Liver (tissue), 3 donors: ENCODE data around the gene KCNN3.

ENCODE experiments used
- EGR1 ChIP-seq, 2 donors: IDR thresholded peaks; 2 replicates each; pipeline ENCODE4 v1.6.1; 2016 to 2018; ENCODE audit warnings: antibody characterized with exemption in 2 of 2, low read depth in 2 of 2
- SP1 ChIP-seq: IDR thresholded peaks from 2 replicates; pipeline ENCODE4 v1.6.1; 2018; ENCODE audit warnings: antibody characterized with exemption, mild to moderate bottlenecking
- YY1 ChIP-seq: IDR thresholded peaks from 2 replicates; pipeline ENCODE4 v1.6.1; 2016; ENCODE audit warnings: antibody characterized with exemption, mild to moderate bottlenecking
- TF ChIP-seq, protein P1 (sequence below): fragments of 150-350 bp; IDR thresholded peaks from 2 replicates; pipeline ENCODE4 v1.5.1; 2017; ENCODE audit warnings: improper control_type of control experiment, low read depth, low read length; ENCODE audit not compliant: missing input control
- donor health status: healthy.
- donor health status: healthy.

DNA sequence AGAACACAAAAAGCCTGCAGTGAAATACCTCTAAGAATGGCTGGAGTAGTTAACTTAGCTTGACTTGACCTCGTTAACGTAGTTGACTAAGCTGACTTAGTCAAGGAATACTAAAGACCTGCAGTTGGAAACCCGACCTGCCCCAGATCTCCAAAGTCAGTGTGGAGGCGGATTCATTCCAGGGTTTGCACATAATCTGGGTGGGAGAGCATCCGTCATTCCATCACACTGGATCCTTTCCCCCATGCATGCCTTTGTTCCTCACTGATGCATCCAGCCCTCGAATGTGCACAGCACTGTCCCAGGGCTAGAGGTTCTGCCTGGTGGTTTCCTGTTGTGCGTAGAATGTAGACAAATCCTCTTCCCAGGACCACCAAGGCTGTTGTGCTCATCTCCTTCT is 76.4 kb downstream of the KCNN3 start:
- TF ChIP-seq, protein P1, sequence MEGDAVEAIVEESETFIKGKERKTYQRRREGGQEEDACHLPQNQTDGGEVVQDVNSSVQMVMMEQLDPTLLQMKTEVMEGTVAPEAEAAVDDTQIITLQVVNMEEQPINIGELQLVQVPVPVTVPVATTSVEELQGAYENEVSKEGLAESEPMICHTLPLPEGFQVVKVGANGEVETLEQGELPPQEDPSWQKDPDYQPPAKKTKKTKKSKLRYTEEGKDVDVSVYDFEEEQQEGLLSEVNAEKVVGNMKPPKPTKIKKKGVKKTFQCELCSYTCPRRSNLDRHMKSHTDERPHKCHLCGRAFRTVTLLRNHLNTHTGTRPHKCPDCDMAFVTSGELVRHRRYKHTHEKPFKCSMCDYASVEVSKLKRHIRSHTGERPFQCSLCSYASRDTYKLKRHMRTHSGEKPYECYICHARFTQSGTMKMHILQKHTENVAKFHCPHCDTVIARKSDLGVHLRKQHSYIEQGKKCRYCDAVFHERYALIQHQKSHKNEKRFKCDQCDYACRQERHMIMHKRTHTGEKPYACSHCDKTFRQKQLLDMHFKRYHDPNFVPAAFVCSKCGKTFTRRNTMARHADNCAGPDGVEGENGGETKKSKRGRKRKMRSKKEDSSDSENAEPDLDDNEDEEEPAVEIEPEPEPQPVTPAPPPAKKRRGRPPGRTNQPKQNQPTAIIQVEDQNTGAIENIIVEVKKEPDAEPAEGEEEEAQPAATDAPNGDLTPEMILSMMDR: no peak
- TF ChIP-seq EGR1 (IDR thresholded peaks at IDR 0.05; ENCODE audit: low read depth in 2 of 2) (no peak), SP1 (no peak), YY1 (no peak)
